GM10266 (cell line): ENCODE data around the gene NPS.

Experiments
- DNase-seq: peaks from one replicate; pipeline ENCODE4 v3.0.0; 2012; ENCODE audit errors: extremely low spot score
- CTCF ChIP-seq: IDR thresholded peaks from 2 replicates; pipeline ENCODE4 v1.5.1; 2012; ENCODE audit warnings: mild to moderate bottlenecking, low read depth; ENCODE audit not compliant: control insufficient read depth, insufficient read depth; ENCODE audit errors: missing control alignments

The NPS gene

GRCh38 chr10:127549009-127549408 is at the start of gene NPS:
TSS of gene NPS (plus strand) at chr10:127549309. CDS start at chr10:127549369, 60 bp downstream.
- DNase-seq, result no peak
- no peak for TF ChIP-seq CTCF

DNA sequence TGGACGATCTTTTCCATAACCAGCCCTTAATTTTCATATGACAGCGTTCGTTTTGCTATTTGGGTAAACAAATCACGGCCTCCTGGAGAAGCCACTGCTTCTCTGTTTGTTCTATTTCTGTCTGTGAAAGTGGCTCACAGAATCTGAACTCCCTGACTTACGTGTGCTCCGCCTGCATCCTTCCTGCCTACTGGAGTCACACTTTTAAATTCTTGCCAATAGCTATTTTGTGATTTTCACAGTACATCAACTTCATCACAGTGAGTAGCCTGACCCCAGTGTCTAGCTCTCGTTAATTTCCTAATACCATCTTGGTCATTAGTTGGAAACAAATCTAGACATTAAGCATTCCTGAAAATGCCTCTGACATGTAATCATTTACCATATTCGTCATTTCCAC is 49.0 kb upstream of the NPS start:
- DNase-seq, result no peak
- no peak for TF ChIP-seq CTCF

DNA sequence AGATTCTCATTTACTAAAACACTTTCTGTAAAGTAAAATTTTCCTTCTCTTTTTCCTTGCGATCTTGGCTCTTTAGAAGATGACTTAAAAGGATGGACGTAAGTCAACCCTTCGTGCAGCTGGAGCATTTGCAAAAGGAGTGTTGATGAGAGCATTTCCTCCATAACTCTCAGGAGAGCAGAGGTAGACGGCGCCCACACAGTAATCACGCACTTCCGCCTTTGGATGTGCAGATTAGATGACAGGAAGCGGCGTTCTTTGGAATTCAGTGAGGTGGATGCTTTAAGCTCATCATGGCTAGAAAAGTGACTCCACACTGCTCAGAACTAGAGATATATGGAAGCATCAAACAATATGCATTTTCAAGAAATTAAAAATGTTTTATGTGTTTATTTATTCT is 43.0 kb upstream of the NPS start:
- no peak for TF ChIP-seq CTCF
- DNase-seq, result no peak

DNA sequence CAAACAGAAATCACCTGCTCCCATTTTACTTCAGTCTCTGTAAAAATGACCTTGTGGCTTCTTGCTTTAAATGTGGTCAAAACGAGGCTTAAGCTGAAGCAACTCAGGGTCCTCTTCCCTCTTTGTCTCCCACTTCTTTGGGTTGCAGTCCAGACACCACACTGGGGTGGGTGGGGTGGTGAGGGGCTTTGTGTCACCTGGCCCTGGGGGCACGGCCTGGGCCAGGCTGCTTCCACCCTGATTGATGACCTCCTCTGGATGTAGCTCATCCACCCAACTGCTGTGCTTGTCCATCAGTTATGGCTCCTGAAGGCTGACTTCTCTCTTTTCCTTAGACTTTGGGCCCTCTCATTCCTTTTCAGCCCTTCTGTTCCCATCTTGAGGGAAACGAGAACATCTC is 26.8 kb upstream of the NPS start:
- no peak for TF ChIP-seq CTCF
- DNase-seq, result no peak

DNA sequence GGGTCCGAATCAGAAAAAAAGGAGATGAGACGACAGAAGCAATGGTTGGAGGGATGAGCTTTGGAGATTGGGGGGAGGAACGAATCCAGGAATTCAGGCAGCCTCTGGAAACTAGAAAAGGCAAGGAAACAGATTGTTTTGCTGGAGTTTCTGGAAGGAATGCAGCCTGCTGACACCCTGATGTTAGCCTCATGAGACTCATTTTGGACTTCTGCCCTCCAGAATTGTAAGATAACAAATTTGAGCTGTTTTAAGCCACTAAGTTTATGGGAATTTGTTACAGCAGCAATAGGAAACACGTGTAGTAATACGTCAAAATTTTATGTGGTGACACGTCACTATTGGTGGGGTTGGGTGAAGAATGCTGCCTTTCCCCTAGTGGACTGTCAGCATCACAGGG is 25.6 kb upstream of the NPS start:
- no peak for DNase-seq
- no peak for TF ChIP-seq CTCF

DNA sequence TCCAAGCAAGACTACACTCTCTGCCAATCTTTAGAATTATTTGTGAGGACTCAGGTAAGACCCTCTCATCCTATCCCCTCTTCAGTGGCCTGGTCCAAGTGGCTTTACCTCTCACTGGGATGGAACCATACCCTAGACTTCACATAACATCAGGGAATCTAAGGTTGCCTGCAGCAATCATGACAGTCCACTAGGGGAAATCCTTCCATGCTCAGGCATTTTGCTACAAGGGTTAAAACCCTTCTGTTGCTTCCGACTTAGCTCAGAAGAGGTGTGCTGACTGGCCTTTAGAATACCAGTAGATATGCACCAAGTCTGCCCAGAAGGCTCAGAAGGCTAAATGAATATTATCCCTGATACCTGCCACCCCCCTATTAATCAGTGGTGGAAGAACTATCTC is 24.9 kb upstream of the NPS start:
- no peak for DNase-seq
- TF ChIP-seq CTCF, result no peak

DNA sequence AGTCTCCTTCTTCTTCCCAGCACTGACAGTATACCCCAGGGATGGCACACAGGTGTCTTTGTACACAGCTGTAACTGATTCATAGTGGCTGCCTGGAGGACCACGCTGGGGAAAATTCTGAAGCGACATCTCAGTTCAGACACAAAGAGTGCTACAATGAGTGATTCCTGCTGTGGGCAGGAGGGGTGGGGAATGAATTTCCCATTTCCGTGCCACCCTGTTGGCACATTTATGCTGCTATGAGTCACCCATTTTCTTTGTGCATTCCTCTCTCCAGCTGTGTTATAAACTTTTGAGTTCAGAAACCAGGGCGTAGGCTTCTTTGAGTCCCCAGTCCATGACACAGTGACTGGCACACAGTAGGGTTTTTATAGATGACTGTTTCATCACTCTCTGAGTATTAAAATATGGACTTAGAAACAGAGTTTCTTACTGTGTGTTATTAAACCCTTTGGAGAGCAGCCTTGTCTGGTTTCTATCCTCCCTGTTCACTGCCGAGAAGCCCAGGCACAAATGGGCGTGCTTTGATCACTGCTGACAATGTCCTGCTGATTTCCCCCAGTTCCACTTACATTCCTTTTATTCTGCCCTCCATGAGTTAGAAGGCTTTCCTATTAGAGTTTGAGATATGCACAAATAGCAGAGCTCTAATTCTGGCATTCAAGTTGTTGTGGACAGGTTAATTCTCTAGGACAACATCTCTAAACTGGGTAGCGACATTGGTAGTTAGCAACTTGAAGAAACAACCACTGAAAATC is 24.0 kb upstream of the NPS start:
- no peak for DNase-seq
- TF ChIP-seq CTCF, result no peak
